ENCODE results near the gene LUZP2.

DNA sequence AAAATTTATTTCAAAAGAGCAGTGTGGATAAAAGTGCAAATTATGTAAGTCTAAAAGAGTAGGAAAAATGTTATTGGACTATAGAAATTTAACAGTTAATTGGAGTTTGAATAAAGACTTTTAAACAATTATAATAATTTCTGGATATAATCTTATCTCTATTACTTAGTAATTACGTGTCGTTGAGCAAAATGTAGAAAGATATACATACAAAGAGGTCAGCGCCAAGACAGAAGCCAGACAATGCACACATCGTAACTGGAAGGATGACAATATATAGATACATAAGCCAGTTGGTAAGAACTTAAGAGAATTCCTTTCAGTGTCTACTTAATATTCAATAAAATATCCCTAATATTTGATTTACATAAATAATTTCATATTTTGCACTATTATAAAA lies 157.0 kb downstream of the LUZP2 start:
- TF ChIP-seq EZH2 (IDR thresholded peaks at IDR 0.05; ENCODE audit: borderline replicate concordance, low read depth, low read length) = no peak
- TF ChIP-seq, protein P1, sequence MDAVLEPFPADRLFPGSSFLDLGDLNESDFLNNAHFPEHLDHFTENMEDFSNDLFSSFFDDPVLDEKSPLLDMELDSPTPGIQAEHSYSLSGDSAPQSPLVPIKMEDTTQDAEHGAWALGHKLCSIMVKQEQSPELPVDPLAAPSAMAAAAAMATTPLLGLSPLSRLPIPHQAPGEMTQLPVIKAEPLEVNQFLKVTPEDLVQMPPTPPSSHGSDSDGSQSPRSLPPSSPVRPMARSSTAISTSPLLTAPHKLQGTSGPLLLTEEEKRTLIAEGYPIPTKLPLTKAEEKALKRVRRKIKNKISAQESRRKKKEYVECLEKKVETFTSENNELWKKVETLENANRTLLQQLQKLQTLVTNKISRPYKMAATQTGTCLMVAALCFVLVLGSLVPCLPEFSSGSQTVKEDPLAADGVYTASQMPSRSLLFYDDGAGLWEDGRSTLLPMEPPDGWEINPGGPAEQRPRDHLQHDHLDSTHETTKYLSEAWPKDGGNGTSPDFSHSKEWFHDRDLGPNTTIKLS (IDR thresholded peaks at IDR 0.05; ENCODE audit: borderline replicate concordance, low read depth) = no peak
